ENCODE data around the gene NUP155.

- TF ChIP-seq CTCF (IDR thresholded peaks at IDR 0.05), result no peak
- TF ChIP-seq POLR2A (IDR thresholded peaks at IDR 0.05), result no peak
These were observed 54.9 kb downstream of the NUP155 start for GRCh38 chr5:37316027-37316426.
